A549 treated with AZD9567 at 1 μM for 4 hours (cell line): Measurements from ENCODE around the gene KCNIP4. TPM values are rescaled to one million over a fixed set of nuclear protein-coding genes. Genes with fewer than 3 reads are reported as not detected.

Experiments
- total RNA-seq: library from RNA; stranded (reverse); fragments of 200-300 nt; extraction: Qiagen RNA extraction; gene quantifications from 5 replicates; pipeline ENCODE4 v1.2.3, GENCODE V29; 2022; ENCODE audit not compliant: insufficient read depth

The KCNIP4 gene
- not detected in 5 replicates for total RNA-seq

GRCh38 chr4:21948347-21949072 lies at the start of gene KCNIP4:
Gene KCNIP4 (minus strand): TSS chr4:21948772.

GRCh38 chr4:20700007-20700761 lies 1248.4 kb downstream of the KCNIP4 start, which contains the start of gene PACRGL:
Gene PACRGL (plus strand): TSS chr4:20700458. CDS start chr4:20704482, 4,024 bp downstream.

